Stomach (tissue), 4 donors: ENCODE measurements around the gene CACNG4.

Experiments
- EP300 ChIP-seq: sonication (generic); formaldehyde crosslinking; IDR thresholded peaks from one replicate; pipeline ENCODE4 v1.6.1; 2017; ENCODE audit warnings: antibody characterized with exemption
- POLR2A ChIP-seq, 4 donors: fragments of 450-650 bp; IDR thresholded peaks; one replicate each; pipeline ENCODE4 v1.6.1; 2016; ENCODE audit warnings: antibody characterized with exemption in 4 of 4, control low read depth in 2 of 4, mild to moderate bottlenecking in 1 of 4, moderate library complexity in 1 of 4
- POLR2AphosphoS5 ChIP-seq, 3 donors: sonication (generic); formaldehyde crosslinking; IDR thresholded peaks; one replicate each; pipeline ENCODE4 v1.6.1; 2016; ENCODE audit warnings: antibody characterized with exemption in 3 of 3
- TF ChIP-seq, protein P1 (sequence below), 7 experiments: fragments of 450-650 bp in 4 of 7; fragments of 200-600 bp in 3 of 7; sonication (generic) in 3 of 7; IDR thresholded peaks; one replicate each; pipeline ENCODE4 v1.5.1; 2016 to 2019; ENCODE audit warnings: antibody characterized with exemption in 7 of 7, control low read depth in 2 of 7, mild to moderate bottlenecking in 1 of 7

- TF ChIP-seq, protein P1, sequence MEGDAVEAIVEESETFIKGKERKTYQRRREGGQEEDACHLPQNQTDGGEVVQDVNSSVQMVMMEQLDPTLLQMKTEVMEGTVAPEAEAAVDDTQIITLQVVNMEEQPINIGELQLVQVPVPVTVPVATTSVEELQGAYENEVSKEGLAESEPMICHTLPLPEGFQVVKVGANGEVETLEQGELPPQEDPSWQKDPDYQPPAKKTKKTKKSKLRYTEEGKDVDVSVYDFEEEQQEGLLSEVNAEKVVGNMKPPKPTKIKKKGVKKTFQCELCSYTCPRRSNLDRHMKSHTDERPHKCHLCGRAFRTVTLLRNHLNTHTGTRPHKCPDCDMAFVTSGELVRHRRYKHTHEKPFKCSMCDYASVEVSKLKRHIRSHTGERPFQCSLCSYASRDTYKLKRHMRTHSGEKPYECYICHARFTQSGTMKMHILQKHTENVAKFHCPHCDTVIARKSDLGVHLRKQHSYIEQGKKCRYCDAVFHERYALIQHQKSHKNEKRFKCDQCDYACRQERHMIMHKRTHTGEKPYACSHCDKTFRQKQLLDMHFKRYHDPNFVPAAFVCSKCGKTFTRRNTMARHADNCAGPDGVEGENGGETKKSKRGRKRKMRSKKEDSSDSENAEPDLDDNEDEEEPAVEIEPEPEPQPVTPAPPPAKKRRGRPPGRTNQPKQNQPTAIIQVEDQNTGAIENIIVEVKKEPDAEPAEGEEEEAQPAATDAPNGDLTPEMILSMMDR (IDR thresholded peaks at IDR 0.05): no peak
- TF ChIP-seq POLR2AphosphoS5 (IDR thresholded peaks at IDR 0.05) (no peak), POLR2A (IDR thresholded peaks at IDR 0.05) (no peak), EP300 (no peak)
These were observed 82.9 kb downstream of the CACNG4 start for GRCh38 chr17:67047382-67047781.
